ENCODE data around the gene NR6A1.

- TF ChIP-seq ZFP30 (CRISPR knock-in tag; IDR thresholded peaks at IDR 0.05) (no peak), CREB5 (CRISPR knock-in tag; IDR thresholded peaks at IDR 0.05; ENCODE audit: low read depth) (no peak), BACH2 (CRISPR knock-in tag; IDR thresholded peaks at IDR 0.05; ENCODE audit: borderline replicate concordance) (no peak), PATZ1 (CRISPR knock-in tag; IDR thresholded peaks at IDR 0.05; ENCODE audit: borderline replicate concordance) (no peak)
These were observed 28.2 kb downstream of the NR6A1 start for GRCh38 chr9:124742940-124743339.

All from SK-N-SH treated with all-trans-retinoic acid at 6 μM for 48 hours (cell line).